Gastroesophageal sphincter (tissue), 4 donors: ENCODE data around the gene CCDC122. TPM values are rescaled to one million over a fixed set of nuclear protein-coding genes. Genes with fewer than 3 reads are reported as not detected.

Experiments
- ATAC-seq: fragments of 150-250 bp; one replicate; pipeline ENCODE4 v1.9.1; 2016; ENCODE audit warnings: mild to moderate bottlenecking, moderate library complexity
- H3K27ac ChIP-seq, 4 donors: fragments of 200-600 bp; sonication (generic) in 3 of 4; 1 replicate in 3 of 4; 2 replicates in 1 of 4; pipeline ENCODE4 v1.5.1; 2016 to 2019
- H3K27me3 ChIP-seq: fragments of 200-600 bp; sonication (generic); one replicate; pipeline ENCODE4 v1.5.1; 2019
- H3K36me3 ChIP-seq, 2 donors: fragments of 200-600 bp; sonication (generic); one replicate each; pipeline ENCODE4 v1.5.1; 2019; ENCODE audit warnings: control low read depth in 1 of 2
- H3K4me1 ChIP-seq, 3 donors: fragments of 200-600 bp; sonication (generic); 1 replicate in 2 of 3; 2 replicates in 1 of 3; pipeline ENCODE4 v1.5.1; 2016 to 2019; ENCODE audit warnings: control low read depth in 2 of 3
- H3K4me3 ChIP-seq, 2 donors: fragments of 200-600 bp; sonication (generic); one replicate each; pipeline ENCODE4 v1.5.1; 2019; ENCODE audit warnings: mild to moderate bottlenecking in 1 of 2, moderate library complexity in 1 of 2
- H3K9me3 ChIP-seq, 3 donors: fragments of 200-600 bp; sonication (generic); one replicate each; pipeline ENCODE4 v1.5.1; 2017 to 2019; ENCODE audit warnings: control low read depth in 2 of 3
- CTCF ChIP-seq, 4 experiments: fragments of 200-600 bp in 2 of 4; fragments of 450-650 bp in 2 of 4; sonication (generic) in 1 of 4; IDR thresholded peaks; one replicate each; pipeline ENCODE4 v1.5.1; 2017 to 2019; ENCODE audit warnings: antibody characterized with exemption in 4 of 4, mild to moderate bottlenecking in 2 of 4, moderate library complexity in 2 of 4
- EP300 ChIP-seq: sonication (generic); formaldehyde crosslinking; IDR thresholded peaks from one replicate; pipeline ENCODE4 v1.6.1; 2017; ENCODE audit warnings: antibody characterized with exemption, mild to moderate bottlenecking
- POLR2A ChIP-seq, 2 donors: fragments of 450-650 bp; IDR thresholded peaks; one replicate each; pipeline ENCODE4 v1.6.1; 2017; ENCODE audit warnings: antibody characterized with exemption in 2 of 2, mild to moderate bottlenecking in 2 of 2, moderate library complexity in 1 of 2
- POLR2AphosphoS5 ChIP-seq: sonication (generic); formaldehyde crosslinking; IDR thresholded peaks from one replicate; pipeline ENCODE4 v1.6.1; 2017; ENCODE audit warnings: antibody characterized with exemption
- whole genome bisulfite sequencing, 2 donors: methylation state at CpG; one replicate each; pipeline ENCODE4 v1.1.5; 2018; ENCODE audit warnings: low coverage in 1 of 2; 5-methylcytosine and 5-hydroxymethylcytosine counted together
- total RNA-seq, 4 donors: library from RNA; depleted of rRNA; stranded (reverse); fragments of >200 nt; gene quantifications; one replicate each; pipeline ENCODE4 v1.1.0, GENCODE V29; 2016

CCDC122 gene
- total RNA-seq, 4 donors from 2014 or later, result 3.6 to 5.3 (median 4.0) TPM

- H3K36me3 ChIP-seq, result no peaks in the 10 kb centered on the region
- no peaks in the 10 kb centered on the region for H3K4me1 ChIP-seq
- H3K9me3 ChIP-seq, result no peaks in the 10 kb centered on the region
- no peaks in the 10 kb centered on the region for H3K27me3 ChIP-seq
- ATAC-seq, result no peak
- H3K4me3 ChIP-seq, result no peak overlapping the region
- H3K27ac ChIP-seq, result no peak overlapping the region
- TF ChIP-seq POLR2A (IDR thresholded peaks at IDR 0.05) (no peak), EP300 (no peak), CTCF (IDR thresholded peaks at IDR 0.05) (no peak), POLR2AphosphoS5 (no peak)
Measured at GRCh38 chr13:43794416-43794815, 85.1 kb downstream of the CCDC122 start.

DNA sequence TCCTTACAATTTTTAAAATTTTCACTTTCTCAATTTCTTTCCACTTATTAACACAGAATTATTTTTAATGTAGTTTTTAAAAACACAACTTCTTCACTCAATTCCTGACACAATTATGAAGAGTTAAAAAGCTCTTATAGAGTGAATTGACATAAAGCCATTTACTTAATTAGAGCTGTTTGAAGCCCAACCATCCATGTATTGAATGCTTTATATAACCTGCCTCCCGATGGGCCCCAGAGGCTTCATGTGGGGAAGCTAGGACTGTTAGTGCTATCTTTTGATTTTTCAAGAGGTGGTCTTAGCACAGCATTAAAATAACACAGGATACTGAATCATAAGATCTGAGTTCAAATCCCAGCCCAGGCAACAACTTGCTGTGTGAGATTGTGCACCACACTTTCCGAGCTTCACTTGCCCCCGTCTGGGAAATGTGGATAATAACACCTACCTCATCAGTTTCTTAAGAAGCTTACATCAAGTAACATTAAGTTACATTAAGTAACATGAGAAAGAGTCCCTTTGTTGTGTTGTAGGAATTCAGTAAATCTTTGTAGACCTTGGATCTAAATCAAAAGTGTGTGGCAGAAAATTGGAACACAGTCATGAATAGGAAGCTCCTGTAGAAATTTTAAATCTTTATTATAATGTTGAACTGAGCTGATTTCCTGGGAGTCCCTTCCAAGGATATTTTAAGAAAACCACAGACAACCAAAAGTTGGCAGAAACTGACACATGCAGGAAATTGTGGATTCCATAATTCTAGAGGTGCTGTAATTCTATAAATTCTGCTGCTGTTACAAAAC, 87.3 kb downstream of the CCDC122 start:
- ATAC-seq, result no peak
- Histone ChIP-seq H3K27me3 (no peaks in the 10 kb centered on the region), H3K4me3 (no peak overlapping the region), H3K27ac (no peak overlapping the region), H3K4me1 (peaks cover 3 to 11% (median 3%) of the 10 kb centered on the region in 3 donors), H3K36me3 (no peaks in the 10 kb centered on the region), H3K9me3 (no peaks in the 10 kb centered on the region)
- WGBS, 2 donors, result 40 to 72% methylated on average over 1 to 3 of the region's 3 CpGs
- TF ChIP-seq POLR2AphosphoS5 (no peak), EP300 (no peak), CTCF (IDR thresholded peaks at IDR 0.05) (no peak), POLR2A (IDR thresholded peaks at IDR 0.05) (no peak)

DNA sequence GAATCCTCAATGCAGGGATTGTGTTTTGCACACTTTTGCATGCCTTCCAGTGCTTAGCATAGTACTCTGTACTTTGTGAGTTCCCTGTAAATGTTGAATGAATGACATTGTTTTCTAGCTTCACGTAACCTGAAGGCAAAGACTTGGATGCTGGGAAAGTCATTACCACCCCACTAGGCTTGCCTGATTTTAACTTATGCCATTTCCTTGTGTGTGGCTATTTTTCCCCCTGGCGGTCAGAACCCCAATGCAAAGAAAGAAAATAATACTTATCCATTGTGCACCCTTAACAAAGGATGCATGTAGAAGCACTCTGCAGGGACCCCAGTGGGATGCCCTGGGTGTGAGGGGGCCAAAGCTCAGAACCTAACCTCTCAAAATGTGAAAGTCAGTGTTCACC, 91.5 kb downstream of the CCDC122 start:
- Histone ChIP-seq H3K27me3 (no peaks in the 10 kb centered on the region), H3K4me3 (peak overlapping the region in 1 of 2 donors; percentile 81), H3K4me1 (peaks cover 3 to 49% (median 3%) of the 10 kb centered on the region in 3 donors), H3K36me3 (no peaks in the 10 kb centered on the region), H3K27ac (peak overlapping the region in 2 of 4 donors; percentile 91 to 96), H3K9me3 (no peaks in the 10 kb centered on the region)
- ATAC-seq, result no peak
- TF ChIP-seq EP300, result no peak
- TF ChIP-seq CTCF (IDR thresholded peaks at IDR 0.05), result peak; percentile 47 to 52 (median 48)
- 24% methylated on average over 2 of the region's 2 CpGs; no CpG with 5 or more reads in 1 of the 2 donors for WGBS, 2 donors

DNA sequence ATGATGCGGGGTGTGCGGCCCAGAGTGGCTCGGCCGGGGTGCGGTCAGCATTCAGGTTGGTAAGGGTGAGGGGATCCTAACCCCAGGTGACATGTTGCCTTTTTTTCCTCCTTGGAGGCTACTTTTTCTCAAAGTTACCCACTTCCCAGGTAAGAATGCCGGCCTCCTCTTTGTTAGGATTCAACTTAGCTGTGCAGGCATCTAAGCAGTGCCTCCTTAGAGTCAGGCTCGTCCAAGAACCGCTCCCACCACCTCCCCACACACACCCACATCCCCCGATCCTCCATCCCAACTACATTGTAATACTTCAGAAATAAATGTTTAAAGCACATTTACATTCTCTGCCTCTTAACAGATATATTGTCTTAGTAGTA, 92.0 kb downstream of the CCDC122 start:
- 8 to 17% methylated on average over 4 to 9 of the region's 9 CpGs for WGBS, 2 donors
- H3K9me3 ChIP-seq, result no peaks in the 10 kb centered on the region
- ATAC-seq, result no peak
- H3K27me3 ChIP-seq, result no peaks in the 10 kb centered on the region
- H3K36me3 ChIP-seq, result no peaks in the 10 kb centered on the region
- peak overlapping the region; percentile 81 to 83 for H3K4me3 ChIP-seq
- H3K27ac ChIP-seq, result peak overlapping the region; percentile 86 to 96 (median 90)
- no peak for TF ChIP-seq EP300
- TF ChIP-seq POLR2A (IDR thresholded peaks at IDR 0.05), result no peak
- TF ChIP-seq CTCF (IDR thresholded peaks at IDR 0.05), result no peak
- no peak for TF ChIP-seq POLR2AphosphoS5
- H3K4me1 ChIP-seq, result peaks cover 3 to 49% (median 3%) of the 10 kb centered on the region in 3 donors
